HL-60 (cell line): ENCODE results near the gene TMEM223.

Experiments
- CTCF ChIP-seq: IDR thresholded peaks from one replicate; pipeline ENCODE4 v1.5.1; 2011; ENCODE audit warnings: low read length, control low read depth, inconsistent platforms; ENCODE audit not compliant: insufficient read depth
- GABPA ChIP-seq: IDR thresholded peaks from 2 replicates; pipeline ENCODE4 v1.6.1; 2012; ENCODE audit warnings: low read depth
- POLR2AphosphoS5 ChIP-seq: IDR thresholded peaks from 2 replicates; pipeline ENCODE4 v1.6.1; 2012; ENCODE audit warnings: low read depth
- REST ChIP-seq: IDR thresholded peaks from 2 replicates; pipeline ENCODE4 v1.6.1; 2012; ENCODE audit warnings: low read depth; ENCODE audit not compliant: insufficient replicate concordance
- SPI1 ChIP-seq: IDR thresholded peaks from 2 replicates; pipeline ENCODE4 v1.6.1; 2012; ENCODE audit warnings: low read depth, mild to moderate bottlenecking, borderline replicate concordance

GRCh38 chr11:62752177-62752785 lies 39.5 kb downstream of the TMEM223 start:
- TF ChIP-seq CTCF (no peak), REST (no peak), POLR2AphosphoS5 (no peak), SPI1 (no peak), GABPA (no peak)
